Panc1 (cell line): Measurements from ENCODE around the gene PXDN. TPM values are rescaled to one million over a fixed set of nuclear protein-coding genes. Genes with fewer than 3 reads are reported as not detected.

Source experiments
- ATAC-seq: fragments of 200-7000 bp; cut with Tn5 transposase; 2 replicates; pipeline ENCODE4 v1.9.1; 2020; ENCODE audit warnings: mild to moderate bottlenecking, moderate library complexity
- BruUV-seq: library from RNA; stranded (reverse); fragments of 400-500 nt; replicated peaks from 2 replicates; lab custom pipeline; 2021; lab: Mats Ljungman, UMichigan
- CTCF ChIA-PET: fragments of 300-600 bp; sonication (Branson Sonifier 250); formaldehyde crosslinking; loops from one replicate; lab custom pipeline; 2022; ENCODE audit warnings: antibody characterized with exemption; lab: Charles Lee
- POLR2A ChIA-PET: fragments of 300-600 bp; sonication (Branson Sonifier 250); formaldehyde crosslinking; loops from one replicate; lab custom pipeline; 2022; ENCODE audit warnings: antibody characterized with exemption; lab: Charles Lee
- DNase-seq: peaks from one replicate; pipeline ENCODE4 v3.0.0-alpha.2; 2010; ENCODE audit warnings: low read depth, low spot score
- H3K27ac ChIP-seq: 2 replicates; pipeline ENCODE4 v1.5.1; 2011; ENCODE audit warnings: mild to moderate bottlenecking, low read length, inconsistent platforms
- H3K27me3 ChIP-seq: fragments of 200-500 bp; sonication (Bioruptor generic); 2 replicates; pipeline ENCODE4 v1.6.0; 2014; ENCODE audit warnings: low read length, inconsistent platforms; ENCODE audit not compliant: control insufficient read depth, insufficient read depth
- H3K36me3 ChIP-seq: fragments of 200-500 bp; sonication (Bioruptor generic); 2 replicates; pipeline ENCODE4 v1.5.1; 2014; ENCODE audit warnings: inconsistent platforms, mild to moderate bottlenecking, low read length, moderate library complexity; ENCODE audit not compliant: control insufficient read depth, insufficient read depth
- H3K4me1 ChIP-seq: 2 replicates; pipeline ENCODE4 v1.5.1; 2011; ENCODE audit warnings: inconsistent platforms, mild to moderate bottlenecking, low read length, moderate library complexity; ENCODE audit not compliant: control insufficient read depth, insufficient read depth
- H3K4me3 ChIP-seq, 2 experiments: 2 replicates each; pipeline ENCODE4 v1.5.1; 2011 to 2012; ENCODE audit warnings: low read depth in 2 of 2, low read length in 2 of 2, mild to moderate bottlenecking in 2 of 2, inconsistent platforms in 1 of 2, moderate library complexity in 1 of 2
- H3K9me3 ChIP-seq: fragments of 200-500 bp; sonication (Bioruptor generic); 2 replicates; pipeline ENCODE4 v1.5.1; 2014; ENCODE audit warnings: low read depth, mild to moderate bottlenecking, inconsistent platforms, low read length, moderate library complexity; ENCODE audit not compliant: control insufficient read depth, insufficient read depth
- POLR2AphosphoS5 ChIP-seq: IDR thresholded peaks from 2 replicates; pipeline ENCODE4 v1.6.1; 2012; ENCODE audit warnings: mild to moderate bottlenecking, low read depth, low read length, moderate library complexity
- SIN3A ChIP-seq: IDR thresholded peaks from 2 replicates; pipeline ENCODE4 v1.6.1; 2012; ENCODE audit warnings: low read depth, mild to moderate bottlenecking, low read length, moderate library complexity, borderline replicate concordance; ENCODE audit not compliant: insufficient read depth
- TCF7L2 ChIP-seq: IDR thresholded peaks from 2 replicates; pipeline ENCODE4 v1.6.1; 2011; ENCODE audit warnings: mild to moderate bottlenecking, low read depth, low read length, inconsistent platforms
- in situ Hi-C: cut with HindIII; loops from 2 replicates; pipeline ENCODE4 v1.10.0; 2016; ENCODE audit warnings: low sequenced_read_pairs, low pct_unique_long_range_greater_than_20kb
- intact Hi-C: fragments of 100-400 bp; cut with micrococcal nuclease; formaldehyde crosslinking; loops from one replicate; pipeline ENCODE4 v1.10.0; 2022; ENCODE audit not compliant: unreplicated experiment
- total RNA-seq: library from RNA; stranded (reverse); gene quantifications from one replicate; pipeline ENCODE4 v1.2.1, GENCODE V29; 2021; ENCODE audit not compliant: unreplicated experiment
- TF ChIP-seq, protein P1 (sequence below), 2 experiments: IDR thresholded peaks; 2 replicates each; pipeline ENCODE4 v1.6.1; 2011 to 2012; ENCODE audit warnings: low read depth in 2 of 2, control low read depth in 1 of 2, low read length in 1 of 2, mild to moderate bottlenecking in 1 of 2, moderate library complexity in 1 of 2; ENCODE audit not compliant: insufficient read depth in 1 of 2
- TF ChIP-seq, protein P2 (sequence below): fragments of 450-650 bp; IDR thresholded peaks from 2 replicates; pipeline ENCODE4 v1.5.1; 2017; ENCODE audit warnings: mild to moderate bottlenecking

The PXDN gene
- total RNA-seq, 1 experiment from 2014 or later = 2.5 TPM

DNA sequence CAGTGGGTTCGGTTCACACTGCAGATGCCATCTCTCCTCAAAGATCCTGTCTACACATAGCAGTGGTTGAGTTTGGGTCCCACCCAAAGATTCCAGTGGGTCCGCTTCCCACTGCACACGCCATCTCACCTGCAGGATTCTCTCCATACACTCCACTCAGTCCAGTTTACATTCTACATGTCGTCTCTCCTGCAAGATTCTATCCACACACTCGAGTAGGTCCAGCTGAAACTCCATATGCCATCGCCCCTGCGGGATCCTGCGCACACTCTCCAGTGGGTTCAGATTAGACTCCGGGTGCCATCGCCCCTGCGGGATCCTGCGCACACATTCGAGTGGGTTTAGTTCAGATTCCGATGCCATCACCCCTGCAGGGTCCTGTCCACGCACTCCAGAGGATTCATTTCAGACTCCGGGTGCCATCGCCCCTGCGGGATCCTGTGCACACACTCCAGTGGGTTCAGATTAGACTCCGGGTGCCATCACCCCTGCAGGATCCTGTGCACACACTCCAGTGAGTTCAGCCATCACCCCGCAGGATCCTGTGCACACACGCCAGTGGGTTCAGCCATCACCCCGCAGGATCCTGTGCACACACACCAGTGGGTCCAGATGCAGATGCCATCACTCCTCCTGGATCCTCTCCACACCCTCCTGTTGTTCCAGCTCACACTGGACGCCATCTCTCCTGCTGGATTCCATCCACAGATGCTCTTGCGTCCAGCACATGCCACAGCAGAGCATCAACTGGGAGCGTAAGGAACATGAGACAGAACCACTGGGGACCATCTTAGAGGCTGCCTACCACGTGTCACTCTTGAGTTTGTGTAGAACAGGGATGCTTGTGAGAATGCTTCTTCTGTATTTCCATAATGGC lies 3.0 kb upstream of the PXDN start:
- intact Hi-C loops (no loop called here), in situ Hi-C loops (no loop called here)
- no peak for ATAC-seq
- no peaks in the 10 kb centered on the region for H3K9me3 ChIP-seq
- no TSS peak for BruUV-seq
- no peaks in the 10 kb centered on the region for H3K36me3 ChIP-seq
- H3K27ac ChIP-seq = peak overlapping the region; percentile 65
- no peak overlapping the region for H3K4me3 ChIP-seq
- CTCF ChIA-PET = no interaction called here
- DNase-seq = no peak
- peaks cover 14% of the 10 kb centered on the region for H3K4me1 ChIP-seq
- H3K27me3 ChIP-seq = no peaks in the 10 kb centered on the region
- POLR2A ChIA-PET = no interaction called here
- TF ChIP-seq, protein P1, sequence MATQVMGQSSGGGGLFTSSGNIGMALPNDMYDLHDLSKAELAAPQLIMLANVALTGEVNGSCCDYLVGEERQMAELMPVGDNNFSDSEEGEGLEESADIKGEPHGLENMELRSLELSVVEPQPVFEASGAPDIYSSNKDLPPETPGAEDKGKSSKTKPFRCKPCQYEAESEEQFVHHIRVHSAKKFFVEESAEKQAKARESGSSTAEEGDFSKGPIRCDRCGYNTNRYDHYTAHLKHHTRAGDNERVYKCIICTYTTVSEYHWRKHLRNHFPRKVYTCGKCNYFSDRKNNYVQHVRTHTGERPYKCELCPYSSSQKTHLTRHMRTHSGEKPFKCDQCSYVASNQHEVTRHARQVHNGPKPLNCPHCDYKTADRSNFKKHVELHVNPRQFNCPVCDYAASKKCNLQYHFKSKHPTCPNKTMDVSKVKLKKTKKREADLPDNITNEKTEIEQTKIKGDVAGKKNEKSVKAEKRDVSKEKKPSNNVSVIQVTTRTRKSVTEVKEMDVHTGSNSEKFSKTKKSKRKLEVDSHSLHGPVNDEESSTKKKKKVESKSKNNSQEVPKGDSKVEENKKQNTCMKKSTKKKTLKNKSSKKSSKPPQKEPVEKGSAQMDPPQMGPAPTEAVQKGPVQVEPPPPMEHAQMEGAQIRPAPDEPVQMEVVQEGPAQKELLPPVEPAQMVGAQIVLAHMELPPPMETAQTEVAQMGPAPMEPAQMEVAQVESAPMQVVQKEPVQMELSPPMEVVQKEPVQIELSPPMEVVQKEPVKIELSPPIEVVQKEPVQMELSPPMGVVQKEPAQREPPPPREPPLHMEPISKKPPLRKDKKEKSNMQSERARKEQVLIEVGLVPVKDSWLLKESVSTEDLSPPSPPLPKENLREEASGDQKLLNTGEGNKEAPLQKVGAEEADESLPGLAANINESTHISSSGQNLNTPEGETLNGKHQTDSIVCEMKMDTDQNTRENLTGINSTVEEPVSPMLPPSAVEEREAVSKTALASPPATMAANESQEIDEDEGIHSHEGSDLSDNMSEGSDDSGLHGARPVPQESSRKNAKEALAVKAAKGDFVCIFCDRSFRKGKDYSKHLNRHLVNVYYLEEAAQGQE (IDR thresholded peaks at IDR 0.05; ENCODE audit: insufficient read depth in 1 of 2, low read depth in 2 of 2, low read length in 1 of 2) = no peak
- TF ChIP-seq TCF7L2 (no peak), SIN3A (no peak), POLR2AphosphoS5 (no peak)
- TF ChIP-seq, protein P2, sequence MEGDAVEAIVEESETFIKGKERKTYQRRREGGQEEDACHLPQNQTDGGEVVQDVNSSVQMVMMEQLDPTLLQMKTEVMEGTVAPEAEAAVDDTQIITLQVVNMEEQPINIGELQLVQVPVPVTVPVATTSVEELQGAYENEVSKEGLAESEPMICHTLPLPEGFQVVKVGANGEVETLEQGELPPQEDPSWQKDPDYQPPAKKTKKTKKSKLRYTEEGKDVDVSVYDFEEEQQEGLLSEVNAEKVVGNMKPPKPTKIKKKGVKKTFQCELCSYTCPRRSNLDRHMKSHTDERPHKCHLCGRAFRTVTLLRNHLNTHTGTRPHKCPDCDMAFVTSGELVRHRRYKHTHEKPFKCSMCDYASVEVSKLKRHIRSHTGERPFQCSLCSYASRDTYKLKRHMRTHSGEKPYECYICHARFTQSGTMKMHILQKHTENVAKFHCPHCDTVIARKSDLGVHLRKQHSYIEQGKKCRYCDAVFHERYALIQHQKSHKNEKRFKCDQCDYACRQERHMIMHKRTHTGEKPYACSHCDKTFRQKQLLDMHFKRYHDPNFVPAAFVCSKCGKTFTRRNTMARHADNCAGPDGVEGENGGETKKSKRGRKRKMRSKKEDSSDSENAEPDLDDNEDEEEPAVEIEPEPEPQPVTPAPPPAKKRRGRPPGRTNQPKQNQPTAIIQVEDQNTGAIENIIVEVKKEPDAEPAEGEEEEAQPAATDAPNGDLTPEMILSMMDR = no peak

DNA sequence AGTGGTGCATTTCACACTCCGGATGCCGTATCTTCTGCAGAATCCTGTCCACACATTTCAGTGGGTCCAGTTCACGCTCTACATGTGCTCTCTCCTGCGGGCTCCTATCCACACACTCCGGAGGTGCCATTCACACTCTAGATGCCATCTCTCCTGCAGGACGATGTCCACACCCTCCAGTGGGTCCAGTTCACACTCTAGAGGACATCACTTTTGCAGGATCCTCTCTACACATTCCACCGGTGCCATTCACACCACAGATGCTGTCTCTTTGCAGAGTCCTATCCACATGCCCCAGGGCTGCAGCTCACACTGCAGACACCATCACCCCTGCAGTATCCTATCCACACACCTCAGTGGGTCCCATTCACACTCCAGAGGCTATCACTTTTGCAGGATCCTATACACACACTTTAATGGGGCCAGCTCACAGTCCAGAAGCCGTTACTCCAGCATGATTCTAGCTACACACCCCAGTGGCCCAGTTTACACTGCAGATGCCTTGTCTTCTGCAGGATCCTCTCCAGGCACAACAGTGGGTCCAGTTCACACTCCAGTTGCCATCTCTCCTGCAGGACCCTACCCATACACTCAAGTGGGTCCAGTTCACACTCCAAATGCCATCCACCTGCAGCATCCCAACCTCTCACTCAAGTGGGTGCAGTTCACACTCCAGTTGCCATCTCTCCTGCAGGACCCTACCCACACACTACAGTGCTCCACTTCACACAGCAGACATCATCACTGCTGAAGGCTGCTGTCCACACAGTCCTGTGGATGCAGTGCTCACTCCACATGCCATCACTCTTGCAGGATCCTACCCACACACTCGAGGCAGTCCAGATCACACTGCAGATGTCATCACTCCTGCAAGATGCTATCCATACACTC lies 2.1 kb upstream of the PXDN start:
- no peak overlapping the region for H3K4me3 ChIP-seq
- H3K36me3 ChIP-seq = no peaks in the 10 kb centered on the region
- TF ChIP-seq TCF7L2 (no peak), SIN3A (no peak), POLR2AphosphoS5 (no peak)
- TF ChIP-seq, protein P1 (IDR thresholded peaks at IDR 0.05; ENCODE audit: insufficient read depth in 1 of 2, low read depth in 2 of 2, low read length in 1 of 2) = no peak
- TF ChIP-seq, protein P2 = no peak
- in situ Hi-C loops = no loop called here
- peaks cover 8% of the 10 kb centered on the region for H3K4me1 ChIP-seq
- no peaks in the 10 kb centered on the region for H3K27me3 ChIP-seq
- ChIA-PET CTCF (interaction anchor here (0.6 kb wide), 1 partner anchor 8 kb away, joined by 7 read pairs; no protein-coding TSS in a partner anchor), POLR2A (no interaction called here)
- H3K27ac ChIP-seq = no peak overlapping the region
- no TSS peak for BruUV-seq
- H3K9me3 ChIP-seq = no peaks in the 10 kb centered on the region
- DNase-seq (no peak), ATAC-seq (no peak)
- intact Hi-C loops = no loop called here
